Measurements from ENCODE around the gene CD2.

Gene CD2

DNA sequence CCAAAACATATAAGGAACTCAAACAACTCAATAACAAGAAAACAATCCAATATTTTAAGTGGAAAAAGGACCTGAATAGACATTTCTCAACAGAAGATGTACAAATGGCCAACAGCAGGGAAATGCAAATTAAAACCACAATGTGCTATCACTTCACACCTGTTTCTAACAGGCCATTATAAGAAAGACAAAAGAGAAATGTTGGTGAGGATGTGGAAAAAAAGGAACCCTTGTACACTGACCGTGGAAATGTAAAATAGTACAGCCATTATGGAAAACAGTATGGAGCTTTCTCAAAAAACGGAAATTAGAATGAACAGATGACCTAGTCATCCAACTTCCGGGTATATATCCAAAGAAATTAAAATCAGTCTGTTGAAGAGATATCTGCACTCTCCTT is 37.8 kb upstream of the CD2 start:
- Histone ChIP-seq H3K4me1 (ENCODE audit: control insufficient read depth, insufficient read depth, low read length, poor library complexity, severe bottlenecking) (no peaks in the 10 kb centered on the region), H3K9me3 (ENCODE audit: control insufficient read depth, low read length) (no peaks in the 10 kb centered on the region), H3K27me3 (replicated peaks; ENCODE audit: control insufficient read depth, insufficient read depth, low read length, poor library complexity, severe bottlenecking) (no peaks in the 10 kb centered on the region), H3K27ac (ENCODE audit: insufficient read depth, low read length, poor library complexity, severe bottlenecking) (no peak overlapping the region), H3K36me3 (ENCODE audit: control insufficient read depth, insufficient read depth, low read length) (no peaks in the 10 kb centered on the region), H3K4me3 (ENCODE audit: insufficient read depth, low read depth, low read length, poor library complexity, severe bottlenecking) (no peak overlapping the region)
- no peak for DNase-seq

DNA sequence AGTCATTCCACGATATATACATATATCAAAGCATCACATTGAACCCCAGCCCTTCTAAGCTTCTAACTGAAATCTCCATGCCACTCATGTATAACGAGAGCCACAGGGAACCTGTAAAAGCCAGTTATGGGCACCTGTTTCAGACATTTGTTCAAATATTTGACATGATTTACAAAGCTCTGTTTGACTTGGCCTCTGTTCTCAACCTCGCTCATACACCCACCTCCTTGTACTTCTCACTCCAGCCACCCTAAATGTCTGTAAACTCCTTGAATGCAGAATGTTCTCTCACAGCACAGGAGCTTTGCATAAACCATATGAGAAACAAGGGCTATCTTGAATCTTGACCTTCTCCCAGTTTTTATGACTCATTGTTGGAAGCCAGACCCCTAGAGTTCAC is 36.9 kb upstream of the CD2 start:
- no peak overlapping the region for H3K27ac ChIP-seq (ENCODE audit: insufficient read depth, low read length, poor library complexity, severe bottlenecking)
- no peak overlapping the region for H3K4me3 ChIP-seq (ENCODE audit: insufficient read depth, low read depth, low read length, poor library complexity, severe bottlenecking)
- H3K27me3 ChIP-seq (replicated peaks; ENCODE audit: control insufficient read depth, insufficient read depth, low read length, poor library complexity, severe bottlenecking), result no peaks in the 10 kb centered on the region
- no peaks in the 10 kb centered on the region for H3K9me3 ChIP-seq (ENCODE audit: control insufficient read depth, low read length)
- no peaks in the 10 kb centered on the region for H3K36me3 ChIP-seq (ENCODE audit: control insufficient read depth, insufficient read depth, low read length)
- no peak for DNase-seq
- no peaks in the 10 kb centered on the region for H3K4me1 ChIP-seq (ENCODE audit: control insufficient read depth, insufficient read depth, low read length, poor library complexity, severe bottlenecking)

DNA sequence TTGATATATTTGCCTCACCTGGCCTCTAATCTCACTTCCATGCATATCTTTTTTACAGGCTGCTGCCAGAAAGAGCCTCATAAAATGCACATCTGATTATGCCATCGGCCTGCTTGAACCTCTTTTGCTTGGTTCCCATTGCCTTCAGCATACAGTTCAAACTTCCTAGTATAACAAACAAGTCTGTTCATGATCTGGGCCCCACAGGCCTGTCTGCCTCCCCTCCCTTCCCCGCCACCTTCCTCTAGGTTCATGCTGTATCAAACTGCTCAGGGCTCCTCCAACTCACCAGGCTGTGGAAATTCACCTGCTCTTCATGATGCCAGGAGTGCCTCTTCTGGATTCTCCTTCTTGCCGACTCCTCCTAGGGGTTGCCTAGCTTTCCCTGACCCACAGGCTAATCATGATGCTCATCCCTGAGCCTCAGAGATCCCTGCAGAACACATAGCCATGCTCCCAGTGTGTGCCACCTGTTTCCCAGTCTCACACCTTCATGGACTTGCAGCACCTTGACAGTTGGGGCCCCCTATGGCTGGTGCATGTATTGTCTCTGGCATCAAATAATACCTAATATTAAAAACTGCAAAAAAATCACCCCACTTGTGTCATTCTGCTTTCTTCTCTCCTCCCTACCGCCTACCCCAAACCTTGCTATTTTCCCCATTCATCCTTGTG is 33.7 kb upstream of the CD2 start:
- no peaks in the 10 kb centered on the region for H3K4me1 ChIP-seq (ENCODE audit: control insufficient read depth, insufficient read depth, low read length, poor library complexity, severe bottlenecking)
- DNase-seq, result no peak
- no peak overlapping the region for H3K27ac ChIP-seq (ENCODE audit: insufficient read depth, low read length, poor library complexity, severe bottlenecking)
- no peak overlapping the region for H3K4me3 ChIP-seq (ENCODE audit: insufficient read depth, low read depth, low read length, poor library complexity, severe bottlenecking)
- H3K27me3 ChIP-seq (replicated peaks; ENCODE audit: control insufficient read depth, insufficient read depth, low read length, poor library complexity, severe bottlenecking), result no peaks in the 10 kb centered on the region
- H3K36me3 ChIP-seq (ENCODE audit: control insufficient read depth, insufficient read depth, low read length), result no peaks in the 10 kb centered on the region
- no peaks in the 10 kb centered on the region for H3K9me3 ChIP-seq (ENCODE audit: control insufficient read depth, low read length)

DNA sequence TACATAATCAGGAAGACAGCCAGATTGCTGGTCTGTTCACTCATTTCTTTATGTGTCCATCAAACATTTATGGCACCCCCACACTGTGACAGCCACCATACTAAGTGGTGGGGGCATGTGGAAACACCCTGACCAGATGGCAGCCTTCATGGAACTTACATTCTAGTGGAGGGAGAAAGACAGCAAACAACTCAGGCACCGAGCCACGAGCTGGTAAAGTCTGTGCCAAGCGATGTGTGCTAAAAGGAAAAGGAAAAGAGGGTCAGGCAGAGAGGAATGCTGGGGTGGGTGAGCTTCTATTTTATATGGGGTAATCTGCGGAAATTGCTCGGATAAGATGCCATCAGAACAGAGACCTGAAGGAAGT is 33.2 kb upstream of the CD2 start:
- Histone ChIP-seq H3K36me3 (ENCODE audit: control insufficient read depth, insufficient read depth, low read length) (no peaks in the 10 kb centered on the region), H3K27ac (ENCODE audit: insufficient read depth, low read length, poor library complexity, severe bottlenecking) (no peak overlapping the region), H3K4me3 (ENCODE audit: insufficient read depth, low read depth, low read length, poor library complexity, severe bottlenecking) (no peak overlapping the region), H3K9me3 (ENCODE audit: control insufficient read depth, low read length) (no peaks in the 10 kb centered on the region), H3K4me1 (ENCODE audit: control insufficient read depth, insufficient read depth, low read length, poor library complexity, severe bottlenecking) (no peaks in the 10 kb centered on the region), H3K27me3 (replicated peaks; ENCODE audit: control insufficient read depth, insufficient read depth, low read length, poor library complexity, severe bottlenecking) (no peaks in the 10 kb centered on the region)
- no peak for DNase-seq

DNA sequence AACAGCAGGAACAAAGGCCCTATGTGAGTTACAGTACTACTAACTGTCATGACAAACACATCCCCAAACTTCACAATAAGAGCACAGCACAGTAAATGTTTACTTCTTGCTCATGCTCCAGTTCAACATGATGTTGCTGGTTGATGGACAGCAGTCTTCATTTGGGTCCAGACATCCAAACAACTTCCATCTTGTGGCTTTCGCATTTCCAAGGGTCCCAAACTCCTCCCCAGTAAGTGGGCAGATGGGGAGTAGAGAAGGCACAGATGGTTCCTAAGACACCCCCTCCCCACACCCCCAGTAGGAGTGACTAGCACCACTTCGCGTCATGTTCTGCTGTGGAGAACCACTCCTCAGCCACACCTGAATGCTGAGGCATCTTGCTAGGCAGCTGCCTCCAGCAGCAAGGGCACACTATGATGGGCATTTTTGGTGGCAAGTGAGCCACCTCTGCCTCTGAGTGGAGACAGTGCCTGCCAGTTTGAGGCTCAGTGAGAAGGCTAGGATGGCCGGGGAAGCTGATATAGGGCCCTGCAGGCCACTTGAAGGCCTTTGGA is 32.7 kb upstream of the CD2 start:
- Histone ChIP-seq H3K4me3 (ENCODE audit: insufficient read depth, low read depth, low read length, poor library complexity, severe bottlenecking) (no peak overlapping the region), H3K27me3 (replicated peaks; ENCODE audit: control insufficient read depth, insufficient read depth, low read length, poor library complexity, severe bottlenecking) (no peaks in the 10 kb centered on the region), H3K4me1 (ENCODE audit: control insufficient read depth, insufficient read depth, low read length, poor library complexity, severe bottlenecking) (no peaks in the 10 kb centered on the region), H3K9me3 (ENCODE audit: control insufficient read depth, low read length) (no peaks in the 10 kb centered on the region), H3K27ac (ENCODE audit: insufficient read depth, low read length, poor library complexity, severe bottlenecking) (no peak overlapping the region), H3K36me3 (ENCODE audit: control insufficient read depth, insufficient read depth, low read length) (no peaks in the 10 kb centered on the region)
- no peak for DNase-seq

DNA sequence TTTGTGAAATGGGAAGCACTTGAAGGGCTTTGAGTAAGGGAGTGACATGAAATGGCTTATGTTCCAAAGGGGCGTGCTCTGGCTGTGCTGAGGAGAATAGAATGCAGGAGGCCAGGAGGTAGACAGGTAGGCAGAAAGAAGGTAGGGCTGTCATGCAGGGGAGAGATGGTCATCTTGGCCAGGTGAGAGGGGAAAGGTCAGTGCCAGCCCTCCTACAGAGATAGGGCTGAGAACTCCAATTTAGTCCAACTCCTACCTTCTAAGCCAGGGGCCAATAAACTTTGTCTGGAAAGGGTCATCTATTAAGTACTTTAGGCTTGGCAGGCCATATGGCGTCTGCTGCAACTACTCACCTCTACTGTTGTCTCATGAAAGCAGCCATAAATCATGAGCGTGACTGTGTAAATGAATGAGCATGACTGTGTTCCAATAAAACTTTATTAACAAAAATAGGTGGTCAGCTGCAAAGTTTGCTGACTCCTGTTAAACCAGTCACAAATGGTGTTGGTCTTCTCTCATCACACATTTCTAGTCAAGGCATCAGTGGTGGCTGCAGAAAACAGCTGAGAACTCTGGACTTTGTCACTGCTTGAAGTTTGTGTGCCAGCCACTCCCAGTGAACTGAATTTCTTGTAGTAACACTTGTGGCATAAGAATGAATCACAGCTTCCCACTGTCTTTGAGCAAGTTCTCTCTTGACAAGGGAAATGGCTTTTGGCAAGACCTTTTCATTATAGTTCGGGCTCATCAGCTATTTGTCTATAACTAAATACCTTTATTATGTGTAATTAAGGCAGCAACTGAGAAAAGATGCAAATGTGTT is 32.0 kb upstream of the CD2 start:
- no peak overlapping the region for H3K27ac ChIP-seq (ENCODE audit: insufficient read depth, low read length, poor library complexity, severe bottlenecking)
- no peak for DNase-seq
- no peaks in the 10 kb centered on the region for H3K4me1 ChIP-seq (ENCODE audit: control insufficient read depth, insufficient read depth, low read length, poor library complexity, severe bottlenecking)

DNA sequence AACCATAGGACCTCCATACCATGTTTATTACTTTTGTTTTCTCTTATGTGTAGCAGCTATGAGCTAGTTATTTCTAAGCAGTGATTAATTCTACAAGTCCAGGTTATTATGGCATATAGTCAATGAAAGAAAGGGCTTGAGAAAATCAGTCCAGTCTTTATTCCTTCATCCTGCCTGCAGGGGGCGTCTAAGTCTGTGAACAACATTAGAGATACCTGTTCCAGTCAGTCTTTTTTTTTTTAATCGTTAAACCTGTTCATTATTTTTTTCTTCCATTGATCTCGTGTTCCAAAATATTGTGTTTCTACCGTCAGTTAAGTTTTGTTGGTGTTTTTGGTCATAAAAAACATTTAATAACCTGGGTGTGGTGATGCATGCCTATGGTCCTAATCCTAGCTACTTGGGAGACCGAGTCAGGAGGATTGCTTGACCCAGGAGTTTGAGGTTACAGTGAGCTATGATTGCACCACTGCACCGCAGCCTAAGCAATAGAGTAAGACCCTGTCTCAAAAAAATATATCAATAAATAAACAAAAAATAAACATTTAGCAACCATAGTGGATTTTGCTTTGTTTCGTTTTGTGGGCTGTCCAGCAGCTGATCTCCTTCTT is 29.4 kb upstream of the CD2 start:
- Histone ChIP-seq H3K9me3 (ENCODE audit: control insufficient read depth, low read length) (no peaks in the 10 kb centered on the region), H3K27ac (ENCODE audit: insufficient read depth, low read length, poor library complexity, severe bottlenecking) (no peak overlapping the region), H3K4me3 (ENCODE audit: insufficient read depth, low read depth, low read length, poor library complexity, severe bottlenecking) (no peak overlapping the region), H3K4me1 (ENCODE audit: control insufficient read depth, insufficient read depth, low read length, poor library complexity, severe bottlenecking) (no peaks in the 10 kb centered on the region), H3K27me3 (replicated peaks; ENCODE audit: control insufficient read depth, insufficient read depth, low read length, poor library complexity, severe bottlenecking) (no peaks in the 10 kb centered on the region), H3K36me3 (ENCODE audit: control insufficient read depth, insufficient read depth, low read length) (no peaks in the 10 kb centered on the region)
- peak; percentile 50 to 75 (median 59) for DNase-seq

More for the DNA sequence above, 32.0 kb upstream of the CD2 start:
- Histone ChIP-seq H3K9me3 (ENCODE audit: control insufficient read depth, low read length) (no peaks in the 10 kb centered on the region), H3K4me3 (ENCODE audit: insufficient read depth, low read depth, low read length, poor library complexity, severe bottlenecking) (no peak overlapping the region), H3K27me3 (replicated peaks; ENCODE audit: control insufficient read depth, insufficient read depth, low read length, poor library complexity, severe bottlenecking) (no peaks in the 10 kb centered on the region), H3K36me3 (ENCODE audit: control insufficient read depth, insufficient read depth, low read length) (no peaks in the 10 kb centered on the region)

DNA sequence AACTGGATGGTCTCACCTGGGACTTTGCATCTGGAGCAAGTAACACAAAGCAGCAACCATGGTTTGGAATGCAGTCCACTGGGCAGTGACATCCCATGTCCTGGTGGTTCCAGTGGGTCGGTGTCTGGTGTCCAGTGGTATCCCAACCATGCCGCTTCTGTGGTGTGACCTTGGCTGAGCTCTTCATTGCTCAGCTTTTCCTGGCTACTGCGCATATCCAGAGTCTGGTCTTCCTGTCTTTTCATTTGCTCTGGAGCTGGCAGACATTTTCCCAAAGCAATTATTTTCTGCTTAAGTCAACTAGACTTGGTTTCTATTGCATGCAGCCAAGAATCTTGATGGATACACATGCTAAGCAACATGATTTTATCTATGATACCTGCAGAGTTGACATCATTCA is 28.4 kb upstream of the CD2 start:
- H3K4me3 ChIP-seq (ENCODE audit: insufficient read depth, low read depth, low read length, poor library complexity, severe bottlenecking), result no peak overlapping the region
- DNase-seq, result no peak
- no peaks in the 10 kb centered on the region for H3K27me3 ChIP-seq (replicated peaks; ENCODE audit: control insufficient read depth, insufficient read depth, low read length, poor library complexity, severe bottlenecking)
- no peak overlapping the region for H3K27ac ChIP-seq (ENCODE audit: insufficient read depth, low read length, poor library complexity, severe bottlenecking)
- no peaks in the 10 kb centered on the region for H3K36me3 ChIP-seq (ENCODE audit: control insufficient read depth, insufficient read depth, low read length)
- no peaks in the 10 kb centered on the region for H3K4me1 ChIP-seq (ENCODE audit: control insufficient read depth, insufficient read depth, low read length, poor library complexity, severe bottlenecking)
- H3K9me3 ChIP-seq (ENCODE audit: control insufficient read depth, low read length), result no peaks in the 10 kb centered on the region

DNA sequence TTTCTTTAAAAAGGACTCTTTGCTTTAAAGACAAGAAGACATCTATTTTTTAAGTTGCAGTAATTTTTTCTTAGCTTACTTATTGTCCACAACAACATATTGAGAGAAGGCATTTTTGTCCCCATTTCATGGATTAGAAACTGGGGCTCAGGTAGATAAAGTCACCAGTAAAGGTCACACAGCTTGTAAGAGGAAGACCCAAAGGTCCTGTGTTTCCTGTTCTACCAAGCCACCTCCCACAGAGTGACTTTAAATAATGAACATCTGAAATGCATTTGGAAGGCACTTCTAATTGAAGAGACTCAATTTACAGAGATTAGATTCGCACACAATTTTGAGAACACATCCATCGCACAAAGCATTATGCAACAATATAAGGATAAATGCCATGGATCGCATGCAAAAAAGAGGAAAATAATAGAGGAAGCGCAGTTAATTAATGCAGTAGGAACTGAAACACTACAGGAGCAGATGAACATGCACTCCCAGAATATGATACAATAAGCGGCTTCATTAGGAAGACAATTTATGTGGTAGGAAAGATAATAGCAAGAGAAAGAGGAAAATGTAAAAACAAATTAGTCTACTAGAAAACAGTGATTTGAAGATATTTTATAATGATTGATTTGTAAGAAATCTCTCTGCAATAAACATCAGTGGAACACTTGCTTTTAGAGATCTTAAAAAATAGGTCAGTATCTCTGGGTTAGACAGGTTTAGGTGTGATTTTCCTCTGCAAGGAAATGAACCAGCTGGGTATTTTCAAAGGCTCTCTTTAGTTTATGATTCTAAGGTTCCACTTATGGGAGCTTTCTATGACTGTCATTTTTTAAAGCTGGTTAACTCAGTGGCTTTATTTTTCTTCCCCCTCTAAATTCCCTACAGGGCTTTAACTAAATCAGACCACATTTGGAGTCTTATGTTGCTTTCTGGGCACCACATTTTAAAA is 27.1 kb upstream of the CD2 start:
- Histone ChIP-seq H3K36me3 (ENCODE audit: control insufficient read depth, insufficient read depth, low read length) (no peaks in the 10 kb centered on the region), H3K27ac (ENCODE audit: insufficient read depth, low read length, poor library complexity, severe bottlenecking) (no peak overlapping the region), H3K4me3 (ENCODE audit: insufficient read depth, low read depth, low read length, poor library complexity, severe bottlenecking) (no peak overlapping the region), H3K27me3 (replicated peaks; ENCODE audit: control insufficient read depth, insufficient read depth, low read length, poor library complexity, severe bottlenecking) (no peaks in the 10 kb centered on the region), H3K9me3 (ENCODE audit: control insufficient read depth, low read length) (no peaks in the 10 kb centered on the region), H3K4me1 (ENCODE audit: control insufficient read depth, insufficient read depth, low read length, poor library complexity, severe bottlenecking) (no peaks in the 10 kb centered on the region)
- DNase-seq, result no peak

Measured in effector memory CD4-positive, alpha-beta T cell (primary cell).